Measurements from ENCODE around the gene SMAD2.

DNA sequence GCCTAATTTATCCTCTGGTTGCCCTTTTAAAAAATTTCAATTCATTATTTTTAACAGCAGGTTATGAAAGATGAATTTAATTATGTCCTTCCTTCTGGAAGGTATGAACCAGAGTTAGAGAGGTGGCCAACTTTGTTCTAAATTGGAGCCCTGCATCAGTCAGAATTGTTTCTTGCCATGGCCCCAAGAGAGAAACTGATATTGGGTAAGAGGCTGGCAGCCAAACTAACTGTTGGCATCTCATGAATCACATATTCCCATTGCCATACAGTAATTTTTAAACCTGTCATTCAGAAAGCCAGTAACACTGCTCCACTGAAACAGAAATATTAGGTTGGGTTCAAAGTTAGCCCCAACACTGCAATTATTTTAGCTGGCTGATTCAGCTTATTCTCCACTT, 67.4 kb downstream of the SMAD2 start:
- TF ChIP-seq, protein P1, sequence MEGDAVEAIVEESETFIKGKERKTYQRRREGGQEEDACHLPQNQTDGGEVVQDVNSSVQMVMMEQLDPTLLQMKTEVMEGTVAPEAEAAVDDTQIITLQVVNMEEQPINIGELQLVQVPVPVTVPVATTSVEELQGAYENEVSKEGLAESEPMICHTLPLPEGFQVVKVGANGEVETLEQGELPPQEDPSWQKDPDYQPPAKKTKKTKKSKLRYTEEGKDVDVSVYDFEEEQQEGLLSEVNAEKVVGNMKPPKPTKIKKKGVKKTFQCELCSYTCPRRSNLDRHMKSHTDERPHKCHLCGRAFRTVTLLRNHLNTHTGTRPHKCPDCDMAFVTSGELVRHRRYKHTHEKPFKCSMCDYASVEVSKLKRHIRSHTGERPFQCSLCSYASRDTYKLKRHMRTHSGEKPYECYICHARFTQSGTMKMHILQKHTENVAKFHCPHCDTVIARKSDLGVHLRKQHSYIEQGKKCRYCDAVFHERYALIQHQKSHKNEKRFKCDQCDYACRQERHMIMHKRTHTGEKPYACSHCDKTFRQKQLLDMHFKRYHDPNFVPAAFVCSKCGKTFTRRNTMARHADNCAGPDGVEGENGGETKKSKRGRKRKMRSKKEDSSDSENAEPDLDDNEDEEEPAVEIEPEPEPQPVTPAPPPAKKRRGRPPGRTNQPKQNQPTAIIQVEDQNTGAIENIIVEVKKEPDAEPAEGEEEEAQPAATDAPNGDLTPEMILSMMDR (IDR thresholded peaks at IDR 0.05; ENCODE audit: low read depth, low read length) = no peak
- TF ChIP-seq EZH2phosphoT487 (IDR thresholded peaks at IDR 0.05; ENCODE audit: low read depth) = no peak
